Effector memory CD8-positive, alpha-beta T cell (primary cell): ENCODE results near the gene KLK13.

Experiments
- ATAC-seq: fragments of 150-1000 bp; cut with Tn5 transposase; replicated peaks from 2 replicates; pipeline ENCODE4 v1.10.0; 2021; ENCODE audit warnings: mild to moderate bottlenecking, moderate library complexity
- DNase-seq, 3 experiments: peaks; one replicate each; pipeline ENCODE4 v3.0.0; 2021
- H3K27ac Mint-ChIP-seq, 2 donors: one replicate each; pipeline ENCODE4 v1.8.0; 2022; ENCODE audit warnings: mild to moderate bottlenecking in 2 of 2, mixed read lengths in 2 of 2, moderate library complexity in 2 of 2
- H3K27me3 Mint-ChIP-seq, 2 donors: one replicate each; pipeline ENCODE4 v1.8.0; 2022; ENCODE audit warnings: mixed read lengths in 2 of 2
- H3K36me3 Mint-ChIP-seq: one replicate; pipeline ENCODE4 v1.8.0; 2022; ENCODE audit warnings: mild to moderate bottlenecking, moderate library complexity, mixed read lengths; ENCODE audit not compliant: insufficient read depth
- H3K4me1 Mint-ChIP-seq, 2 donors: one replicate each; pipeline ENCODE4 v1.8.0; 2022; ENCODE audit warnings: low read depth in 2 of 2, mixed read lengths in 2 of 2
- H3K4me3 Mint-ChIP-seq, 2 donors: one replicate each; pipeline ENCODE4 v1.8.0; 2022; ENCODE audit warnings: mild to moderate bottlenecking in 2 of 2, mixed read lengths in 2 of 2, moderate library complexity in 2 of 2
- H3K9me3 Mint-ChIP-seq, 2 donors: one replicate each; pipeline ENCODE4 v1.8.0; 2022; ENCODE audit warnings: mixed read lengths in 2 of 2

The KLK13 gene

GRCh38 chr19:51030631-51031030, 34.3 kb downstream of the KLK13 start:
- H3K27me3 Mint-ChIP-seq: peaks cover 64 to 75% of the 10 kb centered on the region in 2 donors
- H3K4me3 Mint-ChIP-seq: no peak overlapping the region
- no peak for DNase-seq
- no peaks in the 10 kb centered on the region for H3K4me1 Mint-ChIP-seq
- ATAC-seq: no peak
- H3K27ac Mint-ChIP-seq: no peak overlapping the region
- H3K9me3 Mint-ChIP-seq: no peaks in the 10 kb centered on the region
- no peaks in the 10 kb centered on the region for H3K36me3 Mint-ChIP-seq

- ATAC-seq (no peak), DNase-seq (no peak)
- Mint-ChIP-seq H3K4me3 (no peak overlapping the region), H3K27ac (no peak overlapping the region), H3K9me3 (no peaks in the 10 kb centered on the region), H3K4me1 (no peaks in the 10 kb centered on the region), H3K36me3 (no peaks in the 10 kb centered on the region), H3K27me3 (peaks cover 64 to 75% of the 10 kb centered on the region in 2 donors)
These were observed 35.2 kb downstream of the KLK13 start for GRCh38 chr19:51029718-51030117.

- Mint-ChIP-seq H3K27ac (no peak overlapping the region), H3K9me3 (no peaks in the 10 kb centered on the region), H3K4me3 (no peak overlapping the region), H3K27me3 (peaks cover 65 to 80% of the 10 kb centered on the region in 2 donors), H3K4me1 (no peaks in the 10 kb centered on the region), H3K36me3 (no peaks in the 10 kb centered on the region)
- ATAC-seq (no peak), DNase-seq (no peak)
These were observed 37.0 kb downstream of the KLK13 start for GRCh38 chr19:51027873-51028272.

- peaks cover 69 to 82% of the 10 kb centered on the region in 2 donors for H3K27me3 Mint-ChIP-seq
- H3K9me3 Mint-ChIP-seq: no peaks in the 10 kb centered on the region
- DNase-seq: no peak
- H3K36me3 Mint-ChIP-seq: no peaks in the 10 kb centered on the region
- H3K4me1 Mint-ChIP-seq: no peaks in the 10 kb centered on the region
- H3K27ac Mint-ChIP-seq: no peak overlapping the region
- no peak for ATAC-seq
- H3K4me3 Mint-ChIP-seq: no peak overlapping the region
These were observed 37.6 kb downstream of the KLK13 start for GRCh38 chr19:51027126-51027806.

- Mint-ChIP-seq H3K4me3 (no peak within 1 kb of the TSS), H3K36me3 (no peaks in the 10 kb centered on the region), H3K9me3 (no peaks in the 10 kb centered on the region), H3K27me3 (peaks cover 62 to 77% of the 10 kb centered on the region in 2 donors), H3K27ac (no peak within 1 kb of the TSS), H3K4me1 (no peaks in the 10 kb centered on the region)
- no peak for DNase-seq
- ATAC-seq: no peak
These were observed 38.4 kb downstream of the KLK13 start, which contains the start of gene KLK11 for GRCh38 chr19:51026554-51026831. KLK11 (minus strand) TSS chr19:51026616; CDS start chr19:51025631, 985 bp downstream.

- Mint-ChIP-seq H3K36me3 (no peaks in the 10 kb centered on the region), H3K27me3 (peaks cover 57 to 72% of the 10 kb centered on the region in 2 donors), H3K9me3 (no peaks in the 10 kb centered on the region), H3K27ac (no peak overlapping the region), H3K4me1 (no peaks in the 10 kb centered on the region), H3K4me3 (no peak overlapping the region)
- no peak for DNase-seq
- ATAC-seq: no peak
These were observed 38.9 kb downstream of the KLK13 start for GRCh38 chr19:51025809-51026553.

- no peak overlapping the region for H3K27ac Mint-ChIP-seq
- no peak overlapping the region for H3K4me3 Mint-ChIP-seq
These were observed 39.5 kb downstream of the KLK13 start for GRCh38 chr19:51025401-51025800.

GRCh38 chr19:51024924-51025323, 40.0 kb downstream of the KLK13 start:
- H3K27me3 Mint-ChIP-seq: peaks cover 56 to 74% of the 10 kb centered on the region in 2 donors
- no peak for ATAC-seq
- no peak overlapping the region for H3K4me3 Mint-ChIP-seq
- no peaks in the 10 kb centered on the region for H3K36me3 Mint-ChIP-seq
- no peak for DNase-seq
- no peaks in the 10 kb centered on the region for H3K9me3 Mint-ChIP-seq
- peaks cover under 1 to 2% of the 10 kb centered on the region in 2 donors for H3K4me1 Mint-ChIP-seq
- no peak overlapping the region for H3K27ac Mint-ChIP-seq

More at GRCh38 chr19:51025401-51025800, 39.5 kb downstream of the KLK13 start:
- Mint-ChIP-seq H3K4me1 (no peaks in the 10 kb centered on the region), H3K36me3 (no peaks in the 10 kb centered on the region), H3K9me3 (no peaks in the 10 kb centered on the region), H3K27me3 (peaks cover 52 to 70% of the 10 kb centered on the region in 2 donors)
- no peak for ATAC-seq
- no peak for DNase-seq

GRCh38 chr19:51023946-51024345, 40.9 kb downstream of the KLK13 start:
- DNase-seq: no peak
- no peak overlapping the region for H3K27ac Mint-ChIP-seq
- H3K9me3 Mint-ChIP-seq: no peaks in the 10 kb centered on the region
- no peak overlapping the region for H3K4me3 Mint-ChIP-seq
- peaks cover 5% of the 10 kb centered on the region in 2 donors for H3K4me1 Mint-ChIP-seq
- no peak for ATAC-seq
- peaks cover 66 to 77% of the 10 kb centered on the region in 2 donors for H3K27me3 Mint-ChIP-seq
- no peaks in the 10 kb centered on the region for H3K36me3 Mint-ChIP-seq

GRCh38 chr19:51022526-51022925, 42.4 kb downstream of the KLK13 start:
- H3K27me3 Mint-ChIP-seq: peaks cover 75 to 87% of the 10 kb centered on the region in 2 donors
- no peaks in the 10 kb centered on the region for H3K9me3 Mint-ChIP-seq
- no peak for ATAC-seq

GRCh38 chr19:51020988-51021651, 43.8 kb downstream of the KLK13 start:
- DNase-seq (no peak), ATAC-seq (no peak)
- H3K27me3 Mint-ChIP-seq: peaks cover 76 to 87% of the 10 kb centered on the region in 2 donors
- H3K4me1 Mint-ChIP-seq: peaks cover 18 to 22% of the 10 kb centered on the region in 2 donors
- no peaks in the 10 kb centered on the region for H3K9me3 Mint-ChIP-seq
- H3K4me3 Mint-ChIP-seq: no peak overlapping the region
- no peaks in the 10 kb centered on the region for H3K36me3 Mint-ChIP-seq
- no peak overlapping the region for H3K27ac Mint-ChIP-seq

More at GRCh38 chr19:51022526-51022925, 42.4 kb downstream of the KLK13 start:
- peaks cover 12 to 15% of the 10 kb centered on the region in 2 donors for H3K4me1 Mint-ChIP-seq
- no peaks in the 10 kb centered on the region for H3K36me3 Mint-ChIP-seq
- H3K27ac Mint-ChIP-seq: no peak overlapping the region
- DNase-seq: no peak
- H3K4me3 Mint-ChIP-seq: no peak overlapping the region

- Mint-ChIP-seq H3K27me3 (peaks cover 78 to 87% of the 10 kb centered on the region in 2 donors), H3K4me3 (peak within 1 kb of the TSS; percentile 62 to 72), H3K9me3 (no peaks in the 10 kb centered on the region), H3K36me3 (no peaks in the 10 kb centered on the region), H3K27ac (no peak within 1 kb of the TSS), H3K4me1 (peaks cover 18 to 22% of the 10 kb centered on the region in 2 donors)
- DNase-seq (no peak), ATAC-seq (no peak)
These were observed 45.4 kb downstream of the KLK13 start, which contains the start of gene KLK10 for GRCh38 chr19:51019544-51019925. KLK10 (minus strand) TSS chr19:51019709; CDS start chr19:51019130, 579 bp downstream.

- Mint-ChIP-seq H3K27ac (no peak overlapping the region), H3K4me1 (peaks cover 18 to 22% of the 10 kb centered on the region in 2 donors), H3K4me3 (peak overlapping the region; percentile 62 to 72), H3K27me3 (peaks cover 78 to 87% of the 10 kb centered on the region in 2 donors), H3K36me3 (no peaks in the 10 kb centered on the region), H3K9me3 (no peaks in the 10 kb centered on the region)
- no peak for DNase-seq
- ATAC-seq: no peak
These were observed 45.9 kb downstream of the KLK13 start for GRCh38 chr19:51018745-51019543.
